Measurements from ENCODE around the gene AIFM3.
"Not testable (repeated sequence)": the region's sequence is repeated elsewhere in the genome, so short reads cannot be mapped to it uniquely, and the experiment has no call there.

AIFM3 gene, protein sequence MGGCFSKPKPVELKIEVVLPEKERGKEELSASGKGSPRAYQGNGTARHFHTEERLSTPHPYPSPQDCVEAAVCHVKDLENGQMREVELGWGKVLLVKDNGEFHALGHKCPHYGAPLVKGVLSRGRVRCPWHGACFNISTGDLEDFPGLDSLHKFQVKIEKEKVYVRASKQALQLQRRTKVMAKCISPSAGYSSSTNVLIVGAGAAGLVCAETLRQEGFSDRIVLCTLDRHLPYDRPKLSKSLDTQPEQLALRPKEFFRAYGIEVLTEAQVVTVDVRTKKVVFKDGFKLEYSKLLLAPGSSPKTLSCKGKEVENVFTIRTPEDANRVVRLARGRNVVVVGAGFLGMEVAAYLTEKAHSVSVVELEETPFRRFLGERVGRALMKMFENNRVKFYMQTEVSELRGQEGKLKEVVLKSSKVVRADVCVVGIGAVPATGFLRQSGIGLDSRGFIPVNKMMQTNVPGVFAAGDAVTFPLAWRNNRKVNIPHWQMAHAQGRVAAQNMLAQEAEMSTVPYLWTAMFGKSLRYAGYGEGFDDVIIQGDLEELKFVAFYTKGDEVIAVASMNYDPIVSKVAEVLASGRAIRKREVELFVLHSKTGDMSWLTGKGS

DNA sequence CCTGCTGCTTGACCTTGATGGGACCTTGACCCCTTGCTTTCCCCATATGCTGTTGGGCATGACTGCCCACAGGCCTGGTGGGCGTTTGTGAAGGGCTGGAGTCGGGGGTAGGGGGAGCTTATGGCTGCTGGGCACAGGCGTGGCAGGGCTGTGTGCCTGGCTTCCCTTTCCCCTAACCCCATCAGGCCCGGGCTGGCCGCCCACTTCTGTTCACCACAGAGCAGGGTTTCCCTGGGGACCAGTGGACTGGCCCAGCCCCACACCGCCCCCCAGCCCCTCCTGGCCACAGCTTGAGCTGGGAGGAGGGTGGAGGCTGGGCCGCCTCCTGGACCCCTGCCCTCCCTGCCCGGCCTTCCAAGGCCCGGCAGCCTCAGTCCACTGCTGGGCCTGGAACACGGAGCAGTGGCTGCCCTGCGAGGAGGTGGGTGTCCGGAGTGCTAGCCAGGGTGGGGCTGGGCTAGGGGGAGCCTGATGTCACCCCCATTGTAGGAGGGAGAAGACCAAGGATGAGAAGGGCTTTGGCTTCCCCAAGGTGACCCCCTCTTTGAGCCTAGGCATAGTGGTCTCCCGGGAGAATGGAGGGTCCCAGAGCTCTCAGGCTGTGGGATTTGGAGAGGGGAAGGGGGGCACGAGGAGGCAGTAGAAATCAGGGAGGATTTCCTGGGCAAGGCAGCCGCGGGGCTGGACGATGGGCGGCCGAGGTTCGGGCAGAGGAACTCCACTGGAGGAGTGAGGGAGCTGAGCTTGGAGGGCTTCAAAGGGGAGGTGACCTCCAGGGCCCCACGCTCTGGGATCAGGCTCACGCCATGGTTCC lies at the start of gene AIFM3:
Gene AIFM3 (plus strand): TSS at position 373 of the 814 bp plus-strand sequence. CDS start 690 bp downstream, outside the sequence.
- no peak for DNase-seq (ENCODE audit: low spot score)

DNA sequence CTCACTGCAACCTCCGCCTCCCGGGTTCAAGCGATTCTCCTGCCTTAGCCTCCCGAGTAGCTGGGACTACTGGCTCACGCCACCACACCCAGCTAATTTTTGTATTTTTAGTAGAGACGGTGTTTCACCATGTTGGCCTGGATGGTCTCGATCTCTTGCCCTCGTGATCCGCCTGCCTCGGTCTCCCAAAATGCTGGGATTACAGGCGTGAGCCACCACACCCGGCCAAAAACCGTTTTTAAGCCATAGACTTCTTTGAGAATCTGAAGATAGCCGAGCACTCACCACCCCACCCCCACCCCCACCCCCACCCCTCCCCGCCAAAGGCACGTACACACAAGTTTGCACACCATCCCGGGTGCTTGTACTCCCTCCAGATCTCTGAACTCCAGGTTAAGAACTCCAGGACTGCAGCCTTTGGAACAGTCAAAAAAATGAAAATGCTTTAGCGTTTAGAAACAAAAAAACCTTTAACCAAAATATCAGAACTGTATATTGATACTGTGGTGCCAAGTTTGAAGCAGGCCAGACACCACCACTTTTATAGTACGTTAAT lies 48.3 kb upstream of the AIFM3 start:
- DNase-seq (ENCODE audit: low spot score) = no peak

DNA sequence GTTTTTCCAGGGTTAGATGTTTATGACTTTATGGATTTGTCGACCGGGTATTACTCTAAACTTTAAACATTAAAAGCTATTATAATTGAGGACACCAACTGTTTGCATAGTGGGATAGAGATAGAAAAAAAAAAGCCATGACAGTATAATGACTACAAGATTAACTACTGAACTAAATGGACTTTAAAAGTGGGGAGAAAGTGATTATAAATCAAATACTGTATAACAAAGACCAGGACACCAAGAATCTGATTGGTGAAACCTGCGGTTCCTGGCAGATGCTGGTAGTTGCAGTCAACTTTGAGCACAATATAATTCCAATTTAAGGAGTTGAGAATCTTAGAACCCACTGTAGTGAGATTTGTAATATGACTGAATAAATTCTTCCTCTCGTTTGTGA lies 47.3 kb upstream of the AIFM3 start:
- no peak for DNase-seq (ENCODE audit: low spot score)

DNA sequence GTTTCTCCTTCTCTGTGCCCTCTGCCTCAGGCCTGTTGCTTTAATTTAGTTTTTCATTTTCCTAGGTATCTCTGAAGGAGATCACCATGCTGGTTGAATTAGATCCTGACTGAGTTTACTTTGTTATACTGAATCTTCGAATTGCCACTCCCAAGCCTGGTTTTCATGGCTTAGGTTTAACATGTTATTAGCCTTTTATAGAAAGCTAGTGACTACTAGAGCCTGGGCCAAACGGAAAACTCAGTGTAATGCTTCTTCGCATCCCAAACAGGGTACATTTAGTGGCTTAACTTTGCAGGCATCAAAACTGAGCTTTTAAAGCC lies 46.2 kb upstream of the AIFM3 start:
- DNase-seq (ENCODE audit: low spot score) = no peak

DNA sequence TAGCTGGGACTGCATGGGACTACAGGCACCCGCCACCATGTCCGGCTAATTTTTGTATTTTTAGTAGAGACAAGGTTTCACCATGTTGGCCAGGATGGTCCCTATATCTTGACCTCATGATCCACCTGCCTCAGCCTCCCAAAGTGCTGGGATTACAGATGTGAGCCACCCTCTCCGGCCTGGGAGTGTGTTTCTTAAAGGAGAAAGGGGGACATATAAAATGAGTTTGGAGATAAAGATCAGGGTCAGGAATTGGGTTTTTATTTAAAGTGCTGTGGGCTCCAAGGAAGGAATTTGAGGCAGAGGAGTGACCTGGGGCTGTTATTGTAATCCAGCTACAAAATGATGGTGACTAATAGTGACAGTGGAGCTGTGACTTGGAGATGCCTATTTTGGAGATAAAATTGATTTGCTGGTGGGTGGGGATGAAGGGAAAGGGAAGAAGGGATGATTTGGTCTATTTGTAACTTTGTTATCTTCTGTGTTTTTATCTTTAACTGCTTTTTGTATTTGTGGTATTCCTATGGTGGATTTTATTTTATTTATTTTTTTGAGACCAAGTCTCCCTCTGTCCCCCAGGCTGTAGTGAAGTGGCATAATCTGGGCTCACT lies 44.8 kb upstream of the AIFM3 start:
- DNase-seq (ENCODE audit: low spot score) = no peak

DNA sequence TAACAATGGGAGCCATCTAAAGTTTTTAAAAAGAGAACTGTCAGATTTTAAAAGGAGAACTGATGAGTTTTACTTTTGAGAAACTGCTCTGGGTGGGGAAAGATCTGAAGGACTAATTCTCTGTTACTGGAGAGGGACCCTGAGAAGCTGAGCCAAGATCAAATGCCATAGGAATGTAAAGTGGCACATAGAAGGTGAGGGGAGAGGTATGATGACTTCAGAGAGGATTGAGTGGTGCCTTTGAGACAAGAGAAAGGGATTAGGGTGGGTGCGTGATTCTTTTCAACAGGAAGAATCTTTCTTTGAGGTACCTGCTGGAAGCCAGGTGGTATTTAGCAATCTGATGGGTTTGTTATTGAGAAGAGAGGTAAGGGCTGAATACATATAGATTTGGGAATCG lies 40.8 kb upstream of the AIFM3 start:
- DNase-seq (ENCODE audit: low spot score) = no peak

DNA sequence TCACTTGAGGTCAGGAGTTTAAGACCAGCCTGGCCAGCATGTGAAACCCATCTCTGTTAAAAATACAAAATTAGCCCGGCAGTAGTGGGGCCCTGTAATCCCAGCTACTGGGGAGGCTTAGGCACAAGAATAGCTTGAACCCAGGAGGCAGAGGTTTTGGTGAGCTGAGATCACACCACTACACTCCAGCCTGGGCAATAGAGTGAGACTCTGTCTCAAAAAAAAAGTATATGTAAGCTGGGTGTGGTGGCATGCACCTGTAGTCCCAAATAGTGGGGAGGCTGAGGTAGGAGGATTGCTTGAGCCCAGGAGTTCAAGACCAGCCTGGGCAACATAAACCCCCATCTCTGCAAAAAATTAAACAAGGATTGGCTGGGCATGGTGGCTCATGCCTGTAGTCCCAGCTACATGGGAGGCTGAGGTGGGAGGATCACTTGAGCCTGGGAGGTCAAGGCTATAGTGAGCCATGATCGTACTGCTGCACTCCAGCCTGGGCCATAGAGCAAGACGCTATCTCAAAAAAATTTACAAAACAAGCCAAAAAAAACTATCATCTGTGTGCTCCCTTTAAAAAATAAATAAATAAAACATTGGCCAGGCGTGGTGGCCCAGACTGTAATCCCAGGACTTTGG lies 39.0 kb upstream of the AIFM3 start:
- DNase-seq (ENCODE audit: low spot score) = no peak

DNA sequence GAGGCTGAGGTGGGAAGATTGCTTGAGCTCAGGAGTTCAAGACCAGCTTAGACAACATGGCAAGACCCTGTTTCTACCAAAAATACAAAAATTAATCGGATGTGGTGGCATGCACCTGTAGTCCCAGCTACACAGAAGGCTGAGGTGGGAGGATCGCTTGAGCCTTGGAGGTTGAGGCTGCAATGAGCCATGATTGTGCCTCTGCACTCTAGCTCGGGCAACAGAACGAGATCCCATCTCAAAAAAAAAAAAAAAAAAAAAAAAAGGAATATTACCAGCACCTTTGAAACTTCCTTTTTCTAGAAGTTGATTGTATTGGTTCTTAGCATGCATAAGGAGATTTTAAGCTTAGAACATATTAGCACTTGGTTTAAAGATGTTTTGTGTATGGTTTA lies 38.5 kb upstream of the AIFM3 start:
- DNase-seq (ENCODE audit: low spot score) = no peak

DNA sequence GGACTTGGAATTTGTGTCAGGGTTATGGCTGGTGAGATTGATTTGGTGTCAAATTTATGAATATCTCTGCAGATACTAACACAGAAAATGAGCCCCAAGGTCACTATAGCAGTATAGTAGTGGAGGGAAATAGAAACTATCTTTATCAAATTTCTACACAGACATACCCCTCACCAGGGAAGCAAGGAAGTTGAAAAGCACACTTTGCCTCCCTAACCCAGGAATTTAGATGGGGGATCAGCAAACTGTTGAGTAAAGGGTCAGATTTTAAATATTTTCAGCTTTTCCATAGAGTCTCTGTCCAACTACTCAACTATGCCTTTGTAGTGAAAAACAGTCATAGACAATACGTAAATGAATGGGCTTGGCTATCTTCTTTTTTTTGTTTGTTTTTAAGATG lies 37.1 kb upstream of the AIFM3 start:
- DNase-seq (ENCODE audit: low spot score) = no peak

DNA sequence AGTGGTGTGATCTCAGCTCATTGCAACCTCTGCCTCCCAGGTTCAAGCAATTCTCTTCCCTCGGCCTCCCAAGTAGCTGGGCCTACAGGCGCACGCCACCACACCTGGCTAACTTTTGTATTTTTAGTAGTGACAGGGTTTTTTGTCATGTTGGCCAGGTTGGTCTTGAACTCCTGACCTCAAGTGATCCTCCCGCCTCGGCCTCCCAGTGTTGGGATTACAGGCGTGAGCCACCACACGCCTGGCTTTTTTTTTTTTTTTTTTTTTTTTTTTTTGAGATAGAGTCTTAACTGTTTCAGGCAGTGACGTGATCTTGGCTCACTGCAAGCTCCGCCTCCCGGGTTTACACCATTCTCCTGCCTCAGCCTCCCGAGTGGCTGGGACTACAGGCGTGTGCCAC lies 36.6 kb upstream of the AIFM3 start:
- not testable (repeated sequence) for DNase-seq (ENCODE audit: low spot score)

DNA sequence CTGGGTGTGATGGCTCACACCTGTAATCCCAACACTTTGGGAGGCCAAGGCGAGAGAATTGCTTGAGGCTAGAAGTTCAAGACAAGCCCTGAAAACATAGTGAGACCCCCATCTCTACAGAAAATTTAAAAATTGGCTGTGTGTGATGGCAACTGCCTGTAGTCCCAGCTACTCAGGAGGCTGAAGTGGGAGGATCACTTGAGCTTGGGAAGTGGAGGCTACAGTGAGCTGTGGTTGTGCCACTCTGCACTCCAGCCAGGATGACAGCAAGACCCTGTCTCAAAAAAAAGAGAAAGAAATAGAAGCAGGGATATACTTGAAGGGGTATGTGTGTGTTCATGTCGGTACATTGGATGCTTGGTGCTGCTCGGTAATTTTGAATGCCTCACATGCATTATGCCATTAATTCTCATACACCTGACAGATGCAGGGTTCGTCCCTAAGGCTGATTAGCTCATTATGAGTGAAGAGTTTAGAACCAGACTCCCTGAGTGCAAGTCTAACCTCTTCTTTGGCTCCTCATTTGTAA lies 35.9 kb upstream of the AIFM3 start:
- no peak for DNase-seq (ENCODE audit: low spot score)

DNA sequence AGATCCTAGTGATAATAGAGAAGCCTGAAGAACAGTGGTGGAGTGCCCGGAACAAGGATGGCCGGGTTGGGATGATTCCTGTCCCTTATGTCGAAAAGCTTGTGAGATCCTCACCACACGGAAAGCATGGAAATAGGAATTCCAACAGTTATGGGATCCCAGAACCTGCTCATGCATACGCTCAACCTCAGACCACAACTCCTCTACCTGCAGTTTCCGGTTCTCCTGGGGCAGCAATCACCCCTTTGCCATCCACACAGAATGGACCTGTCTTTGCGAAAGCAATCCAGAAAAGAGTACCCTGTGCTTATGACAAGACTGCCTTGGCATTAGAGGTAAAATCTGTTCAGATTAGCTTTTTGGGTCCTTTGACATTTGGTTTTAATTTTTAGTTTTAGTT lies 33.1 kb upstream of the AIFM3 start:
- DNase-seq (ENCODE audit: low spot score) = no peak

DNA sequence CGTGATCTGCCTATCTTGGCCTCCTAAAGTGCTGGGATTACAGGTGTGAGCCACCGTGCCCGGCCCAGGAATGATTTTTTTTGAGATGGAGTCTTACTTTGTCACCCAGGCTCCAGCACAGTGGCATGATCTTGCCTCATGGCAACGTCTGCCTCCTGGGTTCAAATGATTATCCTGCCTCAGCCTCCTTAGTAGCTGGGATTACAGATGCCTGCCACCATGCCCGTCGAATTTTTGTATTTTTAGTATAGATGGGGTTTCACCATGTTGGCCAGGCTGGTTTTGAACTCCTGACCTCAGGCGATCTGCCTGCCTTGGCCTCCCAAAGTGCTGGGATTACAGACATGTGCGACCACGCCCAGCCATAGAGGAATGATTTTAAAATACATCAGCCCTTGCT lies 32.0 kb upstream of the AIFM3 start:
- DNase-seq (ENCODE audit: low spot score) = not testable (repeated sequence)

DNA sequence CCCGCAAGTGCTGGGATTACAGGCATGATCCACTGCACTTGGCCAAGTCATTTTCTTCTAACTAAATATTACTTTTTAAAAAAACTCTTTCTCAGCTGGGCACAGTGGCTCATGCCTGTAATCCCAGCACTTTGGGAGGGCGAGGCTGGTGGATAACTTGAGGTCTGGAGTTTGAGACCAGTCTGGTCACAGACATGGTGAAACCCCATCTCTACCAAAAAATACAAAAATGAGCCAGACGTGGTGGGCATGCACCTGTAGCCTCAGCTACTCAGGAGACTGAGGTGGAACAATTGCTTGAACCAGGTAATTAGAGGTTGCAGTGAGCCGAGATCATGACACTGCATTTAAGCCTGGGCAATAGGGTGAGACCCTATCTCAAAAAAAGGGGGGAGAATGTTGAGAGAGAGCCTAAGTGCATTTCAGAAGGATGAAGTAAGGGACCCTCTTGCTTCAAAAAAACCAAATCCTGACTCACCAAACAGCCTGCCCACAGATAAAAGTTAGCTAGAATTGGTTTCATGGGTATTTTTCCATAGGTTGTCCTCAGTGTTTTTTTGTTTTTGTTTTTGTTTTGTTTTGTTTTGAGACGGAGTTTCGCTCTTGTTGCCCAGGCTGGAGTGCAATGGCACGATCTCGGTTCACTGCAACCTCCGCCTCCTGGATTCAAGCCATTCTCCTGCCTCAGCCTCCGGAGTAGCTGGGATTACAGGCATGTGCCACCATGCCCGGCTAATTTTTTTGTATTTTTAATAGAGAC lies 31.1 kb upstream of the AIFM3 start:
- DNase-seq (ENCODE audit: low spot score) = not testable (repeated sequence)

DNA sequence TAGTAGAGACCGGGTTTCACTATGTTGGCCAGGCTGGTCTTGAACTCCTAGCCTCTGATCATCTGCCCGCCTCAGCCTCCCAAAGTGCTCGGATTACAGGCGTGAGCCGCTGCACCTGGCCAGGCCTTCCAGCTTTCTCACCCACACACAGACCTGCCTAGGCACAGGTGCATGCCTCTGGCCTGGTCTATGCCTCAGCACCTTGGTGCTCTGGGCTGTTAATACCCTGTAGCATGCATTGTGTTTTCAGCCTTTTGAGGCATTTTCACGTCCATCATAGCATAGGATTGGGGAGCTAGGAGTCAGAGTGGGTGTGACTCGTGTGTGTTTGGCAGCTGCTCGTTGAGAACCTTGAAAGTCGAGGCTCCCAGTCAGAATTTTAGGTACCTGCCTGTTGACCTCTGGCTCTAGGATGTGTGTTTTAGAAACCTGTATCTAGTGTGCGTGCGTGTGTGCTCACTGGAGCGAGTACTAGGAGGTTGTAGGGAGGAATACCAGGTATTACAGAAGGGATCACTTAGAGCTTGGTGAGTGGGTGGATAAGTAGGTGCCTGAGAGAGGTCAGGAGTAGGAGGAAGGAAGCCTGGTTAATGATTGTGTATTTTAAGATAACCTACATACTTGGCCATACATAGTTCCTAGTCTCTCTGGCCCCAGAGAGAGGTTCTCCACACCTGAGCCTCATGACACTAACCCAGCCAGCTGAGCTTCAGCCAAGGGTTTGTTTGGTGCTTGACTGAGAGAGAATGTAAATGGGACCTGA lies 29.8 kb upstream of the AIFM3 start:
- DNase-seq (ENCODE audit: low spot score) = no peak

DNA sequence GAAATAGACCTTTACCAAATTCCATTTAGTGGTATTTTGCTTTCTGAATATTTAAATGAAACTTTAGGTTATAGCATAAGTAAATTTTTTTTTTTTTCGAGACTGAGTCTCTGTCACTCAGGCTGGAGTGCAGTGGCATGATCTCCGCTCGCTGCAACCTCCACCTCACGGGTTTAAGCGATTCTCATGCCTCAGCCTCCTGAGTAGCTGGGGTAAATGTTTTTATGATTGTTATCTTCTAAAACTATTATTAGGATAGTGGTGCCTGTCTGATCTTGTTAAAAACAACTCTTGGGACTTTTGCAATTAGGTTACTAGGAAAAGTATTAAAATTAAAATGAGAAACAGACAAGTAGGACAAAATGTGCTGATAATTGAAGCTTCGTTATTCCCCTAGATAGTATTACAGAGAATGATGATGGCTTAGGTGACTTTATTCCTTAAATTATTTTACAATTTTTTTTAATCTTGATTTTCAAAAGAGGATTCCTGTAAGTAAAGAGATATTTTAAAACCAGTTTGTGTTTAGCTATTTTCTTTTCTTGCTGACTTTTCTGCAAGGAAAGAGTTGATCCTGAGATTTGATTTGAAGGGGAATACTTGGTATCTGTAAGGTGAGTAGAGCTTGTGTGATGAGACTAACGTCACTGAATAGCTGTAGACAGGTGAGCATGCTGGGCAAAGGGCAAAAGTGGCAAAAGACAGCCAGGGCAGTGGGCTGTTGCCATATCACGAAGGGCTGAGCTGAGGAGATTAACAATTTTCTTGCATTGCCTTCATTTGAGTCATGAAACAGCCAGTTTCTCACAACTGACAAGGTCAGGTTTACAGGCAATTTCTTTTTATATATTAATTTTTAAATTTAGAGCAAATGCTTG lies 29.0 kb upstream of the AIFM3 start:
- no peak for DNase-seq (ENCODE audit: low spot score)

DNA sequence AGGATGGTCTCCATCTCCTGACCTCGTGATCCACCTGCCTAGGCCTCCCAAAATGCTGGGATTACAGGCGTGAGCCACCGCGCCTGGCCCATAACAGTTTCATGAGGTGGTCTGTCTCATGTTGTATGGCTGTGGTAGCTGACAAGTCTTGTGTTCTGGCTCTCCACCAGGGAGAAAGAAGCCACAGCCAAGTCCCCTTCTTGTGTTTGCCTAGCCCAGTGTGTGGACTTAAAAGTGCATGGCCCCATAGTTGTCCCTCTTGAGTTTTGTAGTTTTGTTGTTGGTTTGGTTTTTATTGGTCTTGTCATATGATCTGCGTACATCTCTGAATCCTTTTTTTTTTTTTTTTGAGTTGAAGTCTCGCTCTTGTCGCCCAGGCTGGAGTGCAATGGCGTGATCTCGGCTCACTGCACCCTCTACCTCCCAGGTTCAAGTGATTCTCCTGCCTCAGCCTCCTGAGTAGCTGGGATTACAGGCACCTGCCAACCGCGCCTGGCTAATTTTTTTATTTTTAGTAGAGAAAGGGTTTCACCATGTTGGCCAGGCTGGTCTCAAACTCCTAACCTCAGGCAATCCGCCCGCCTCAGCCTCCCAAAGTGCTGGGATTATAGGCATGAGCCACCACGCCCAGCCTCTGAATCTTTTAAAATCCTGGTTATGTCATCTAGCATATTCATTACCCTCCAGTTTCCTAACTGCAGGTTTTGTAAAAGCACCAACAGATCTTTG lies 27.4 kb upstream of the AIFM3 start:
- not testable (repeated sequence) for DNase-seq (ENCODE audit: low spot score)

DNA sequence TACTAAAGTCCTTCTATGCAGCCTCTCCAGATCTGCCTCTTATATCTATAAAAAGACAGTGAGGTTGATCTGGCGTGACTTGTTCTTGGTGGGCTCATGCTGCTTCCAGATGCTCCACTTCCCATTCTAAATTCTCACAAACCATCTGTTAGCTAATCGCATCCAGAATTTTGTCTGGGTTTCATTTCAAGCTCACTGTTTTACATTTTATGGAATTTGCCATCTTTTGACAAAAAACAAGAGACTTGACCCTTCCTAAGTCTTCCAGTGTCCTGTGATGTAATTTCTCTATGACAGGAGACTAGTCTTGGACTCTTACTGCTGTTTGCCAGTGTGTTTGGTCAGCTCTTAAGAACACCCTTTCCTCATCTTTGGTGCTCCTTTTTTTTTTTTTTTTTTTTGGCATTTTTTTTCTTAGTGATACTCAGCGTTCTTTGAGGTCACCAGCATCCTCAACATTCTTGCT lies 26.8 kb upstream of the AIFM3 start:
- no peak for DNase-seq (ENCODE audit: low spot score)

Measured in CD4-positive, alpha-beta T cell treated with Interleukin-2 at 100 ng/mL for 4 hours (primary cell).